Hematopoietic multipotent progenitor cell treated with erythropoietin and hydrocortisone succinate and interleukin-3 and kit ligand, for 17 days (in vitro differentiated cells): ENCODE data around the gene HAVCR2.

Experiments
- DNase-seq: peaks from one replicate; pipeline ENCODE4 v3.0.0-alpha.2; 2015; ENCODE audit warnings: low spot score

The HAVCR2 gene

GRCh38 chr5:157108976-157109375 lies at the start of gene HAVCR2:
Gene HAVCR2, minus strand, starts transcription at chr5:157109044. Its CDS starts 61 bp downstream, at chr5:157108983.
- no peak for DNase-seq

- no peak for DNase-seq
These were observed 48.5 kb upstream of the HAVCR2 start for GRCh38 chr5:157157293-157157891.

- no peak for DNase-seq
These were observed 46.5 kb upstream of the HAVCR2 start for GRCh38 chr5:157155297-157155696.

- DNase-seq, result no peak
These were observed 42.2 kb upstream of the HAVCR2 start for GRCh38 chr5:157150995-157151394.

GRCh38 chr5:157148734-157149615 lies 40.1 kb upstream of the HAVCR2 start:
- peak; percentile 82 for DNase-seq

- no peak for DNase-seq
These were observed 34.5 kb upstream of the HAVCR2 start for GRCh38 chr5:157143127-157143971.

- DNase-seq, result peak; percentile 98
These were observed 33.7 kb upstream of the HAVCR2 start, which contains the start of gene MED7 for GRCh38 chr5:157142317-157143126. Gene MED7, minus strand, starts transcription at chr5:157142865. Its CDS starts 3,434 bp downstream, at chr5:157139431.

- no peak for DNase-seq
These were observed 28.8 kb upstream of the HAVCR2 start for GRCh38 chr5:157137691-157138090.

GRCh38 chr5:157132281-157132612 lies 23.4 kb upstream of the HAVCR2 start:
- DNase-seq, result no peak

- no peak for DNase-seq
These were observed 22.1 kb upstream of the HAVCR2 start for GRCh38 chr5:157130925-157131324.

- no peak for DNase-seq
These were observed 12.9 kb upstream of the HAVCR2 start for GRCh38 chr5:157121709-157122108.

- DNase-seq, result no peak
These were observed 11.3 kb upstream of the HAVCR2 start for GRCh38 chr5:157120102-157120501.

GRCh38 chr5:157116483-157116954 lies 7.7 kb upstream of the HAVCR2 start:
- peak; percentile 21 for DNase-seq

- DNase-seq, result no peak
These were observed 6.7 kb upstream of the HAVCR2 start for GRCh38 chr5:157115502-157115901.

GRCh38 chr5:157115012-157115411 lies 6.2 kb upstream of the HAVCR2 start:
- DNase-seq, result no peak

- no peak for DNase-seq
These were observed 4.2 kb upstream of the HAVCR2 start for GRCh38 chr5:157113002-157113401.

GRCh38 chr5:157109744-157110143 lies 900 bp upstream of the HAVCR2 start:
- no peak for DNase-seq

GRCh38 chr5:157107508-157107907 lies 1.3 kb downstream of the HAVCR2 start:
- DNase-seq, result no peak

GRCh38 chr5:157106630-157107461 lies 2.0 kb downstream of the HAVCR2 start:
- no peak for DNase-seq

GRCh38 chr5:157100140-157100679 lies 8.6 kb downstream of the HAVCR2 start:
- no peak for DNase-seq
